H1 (cell line): ENCODE measurements around the gene HDLBP. TPM values are rescaled to one million over a fixed set of nuclear protein-coding genes. Genes with fewer than 3 reads are reported as not detected.

Experiments
- CTCF ChIA-PET: fragments of 300-600 bp; sonication (Branson Sonifier 250); formaldehyde crosslinking; loops from one replicate; lab custom pipeline; 2021; ENCODE audit not compliant: partially characterized antibody; lab: Charles Lee
- POLR2A ChIA-PET: fragments of 300-600 bp; sonication (Branson Sonifier 250); formaldehyde crosslinking; loops from one replicate; lab custom pipeline; 2021; ENCODE audit warnings: inconsistent platforms; ENCODE audit not compliant: partially characterized antibody; lab: Charles Lee
- DNase-seq, 2 experiments: peaks; one replicate each; pipeline versions ENCODE4 v3.0.0 to v3.0.0-alpha.2; 2010 to 2022; ENCODE audit warnings: low spot score in 2 of 2, low read depth in 1 of 2, mixed read lengths in 1 of 2
- FAIRE-seq: peaks from 2 replicates; lab custom pipeline; 2011; peaks lifted over from hg19 to GRCh38; lab: Jason Lieb, UNC
- H2AFZ ChIP-seq: 2 replicates; pipeline ENCODE4 v1.8.1; 2012; ENCODE audit warnings: low read length, inconsistent platforms
- H2AK5ac ChIP-seq: 2 replicates; pipeline ENCODE4 v1.6.1; 2013; ENCODE audit warnings: low read depth, low read length
- H2BK120ac ChIP-seq: replicated peaks from 2 replicates; pipeline ENCODE3; 2013; ENCODE audit warnings: low read depth, low read length, inconsistent platforms
- H2BK12ac ChIP-seq: 2 replicates; pipeline ENCODE4 v1.6.1; 2013; ENCODE audit warnings: low read depth, low read length
- H2BK15ac ChIP-seq: 2 replicates; pipeline ENCODE4 v1.6.1; 2013; ENCODE audit warnings: low read length
- H2BK20ac ChIP-seq: 2 replicates; pipeline ENCODE4 v1.6.1; 2013; ENCODE audit warnings: low read length
- H2BK5ac ChIP-seq: 2 replicates; pipeline ENCODE4 v1.6.1; 2013; ENCODE audit warnings: low read depth, low read length
- H3K14ac ChIP-seq: 2 replicates; pipeline ENCODE4 v1.6.1; 2013; ENCODE audit warnings: inconsistent platforms; ENCODE audit not compliant: insufficient read length
- H3K18ac ChIP-seq: 2 replicates; pipeline ENCODE4 v1.6.1; 2013; ENCODE audit warnings: low read length; ENCODE audit errors: extremely low read depth
- H3K23ac ChIP-seq: 2 replicates; pipeline ENCODE4 v1.6.1; 2013; ENCODE audit warnings: inconsistent platforms; ENCODE audit not compliant: insufficient read length
- H3K23me2 ChIP-seq: 2 replicates; pipeline ENCODE4 v1.6.1; 2013; ENCODE audit warnings: low read depth, low read length
- H3K27ac ChIP-seq: 2 replicates; pipeline ENCODE4 v1.6.1; 2011; ENCODE audit warnings: low read depth, low read length, inconsistent platforms
- H3K27me3 ChIP-seq, 4 experiments: replicated peaks in 1 of 4; 1 replicate in 1 of 4; 2 replicates in 3 of 4; pipeline versions ENCODE4 v1.6.1 to v1.8.1; 2011 to 2013; ENCODE audit warnings: low read length in 3 of 4, mild to moderate bottlenecking in 3 of 4, inconsistent platforms in 2 of 4, mixed read lengths in 2 of 4, moderate library complexity in 1 of 4; ENCODE audit not compliant: control insufficient read depth in 3 of 4, insufficient read depth in 3 of 4; ENCODE audit errors: extremely low read depth in 1 of 4
- H3K36me3 ChIP-seq, 4 experiments: 2 replicates each; pipeline versions ENCODE4 v1.6.1 to v1.8.1; 2011 to 2013; ENCODE audit warnings: mild to moderate bottlenecking in 4 of 4, low read length in 3 of 4, moderate library complexity in 2 of 4, control low read depth in 1 of 4, inconsistent platforms in 1 of 4; ENCODE audit not compliant: insufficient read depth in 4 of 4, control insufficient read depth in 2 of 4
- H3K4ac ChIP-seq: replicated peaks from 2 replicates; pipeline ENCODE3; 2013; ENCODE audit warnings: low read length, low read depth, mixed read lengths, inconsistent platforms; ENCODE audit not compliant: insufficient read length
- H3K4me1 ChIP-seq, 4 experiments: replicated peaks in 1 of 4; 1 replicate in 1 of 4; 2 replicates in 3 of 4; pipeline versions ENCODE4 v1.6.1 to v1.8.1; 2011 to 2013; ENCODE audit warnings: low read length in 3 of 4, inconsistent platforms in 2 of 4, mixed read lengths in 1 of 4; ENCODE audit not compliant: insufficient read depth in 4 of 4, control insufficient read depth in 3 of 4
- H3K4me2 ChIP-seq, 2 experiments: 2 replicates each; pipeline versions ENCODE4 v1.6.1 to v1.8.1; 2011 to 2013; ENCODE audit warnings: low read depth in 2 of 2, low read length in 2 of 2, control low read depth in 1 of 2, inconsistent platforms in 1 of 2, mild to moderate bottlenecking in 1 of 2; ENCODE audit not compliant: insufficient read depth in 1 of 2
- H3K4me3 ChIP-seq, 4 experiments: fragments of 200-600, 300-600 bp in 1 of 4; sonication (generic), shearing (Covaris generic), sonication (Bioruptor Twin) in 1 of 4; 2 replicates each; pipeline versions ENCODE4 v1.5.1 to v1.8.1; 2011 to 2016; ENCODE audit warnings: low read length in 4 of 4, low read depth in 3 of 4, control low read depth in 2 of 4, inconsistent platforms in 2 of 4, mild to moderate bottlenecking in 2 of 4, mixed read lengths in 1 of 4, moderate library complexity in 1 of 4; ENCODE audit not compliant: insufficient read depth in 2 of 4; ENCODE audit errors: extremely low read depth in 1 of 4
- H3K56ac ChIP-seq: replicated peaks from 2 replicates; pipeline ENCODE3; 2013; ENCODE audit warnings: low read depth, mild to moderate bottlenecking, mixed read lengths, low read length, inconsistent platforms; ENCODE audit not compliant: insufficient read length
- H3K79me1 ChIP-seq: 2 replicates; pipeline ENCODE4 v1.6.1; 2013; ENCODE audit warnings: low read depth, low read length, control low read depth
- H3K79me2 ChIP-seq, 2 experiments: 2 replicates each; pipeline versions ENCODE4 v1.6.1 to v1.8.1; 2012 to 2013; ENCODE audit warnings: low read length in 2 of 2, mild to moderate bottlenecking in 2 of 2, inconsistent platforms in 1 of 2; ENCODE audit not compliant: insufficient read depth in 2 of 2, control insufficient read depth in 1 of 2
- H3K9ac ChIP-seq, 4 experiments: replicated peaks in 1 of 4; 1 replicate in 1 of 4; 2 replicates in 3 of 4; pipeline versions ENCODE4 v1.6.1 to v1.8.1; 2011 to 2013; ENCODE audit warnings: low read depth in 3 of 4, low read length in 3 of 4, control low read depth in 2 of 4, mild to moderate bottlenecking in 2 of 4, moderate library complexity in 2 of 4, inconsistent platforms in 1 of 4; ENCODE audit errors: extremely low read depth in 1 of 4
- H3K9me3 ChIP-seq, 2 experiments: 2 replicates each; pipeline versions ENCODE4 v1.6.1 to v1.8.1; 2012 to 2013; ENCODE audit warnings: mild to moderate bottlenecking in 2 of 2, moderate library complexity in 2 of 2, control low read depth in 1 of 2, inconsistent platforms in 1 of 2, low read depth in 1 of 2, low read length in 1 of 2, mixed read lengths in 1 of 2; ENCODE audit not compliant: insufficient read depth in 2 of 2
- H4K20me1 ChIP-seq, 2 experiments: replicated peaks in 1 of 2; 2 replicates each; pipeline versions ENCODE3 to v1.8.1; 2011 to 2013; ENCODE audit warnings: inconsistent platforms in 2 of 2, low read length in 2 of 2, mild to moderate bottlenecking in 1 of 2; ENCODE audit not compliant: insufficient read depth in 2 of 2, control insufficient read depth in 1 of 2
- H4K5ac ChIP-seq: 2 replicates; pipeline ENCODE4 v1.6.1; 2013; ENCODE audit warnings: low read length, low read depth, mixed read lengths, inconsistent platforms; ENCODE audit not compliant: insufficient read length
- H4K8ac ChIP-seq: 2 replicates; pipeline ENCODE4 v1.8.0; 2013; ENCODE audit warnings: mild to moderate bottlenecking, moderate library complexity, low read length, inconsistent platforms; ENCODE audit not compliant: insufficient read depth; ENCODE audit errors: extremely low read depth
- H4K91ac ChIP-seq: replicated peaks from 2 replicates; pipeline ENCODE3; 2013; ENCODE audit warnings: low read length, mixed read lengths, inconsistent platforms; ENCODE audit not compliant: insufficient read length
- E2F6 ChIP-seq: IDR thresholded peaks from 2 replicates; pipeline ENCODE4 v1.6.1; 2012; ENCODE audit warnings: inconsistent platforms
- TEAD4 ChIP-seq: IDR thresholded peaks from 2 replicates; pipeline ENCODE4 v1.6.1; 2012; ENCODE audit warnings: low read depth, low read length, inconsistent platforms, mixed read lengths
- WGBS, 2 experiments: shearing (Covaris generic) in 1 of 2; methylation state at CpG; one replicate each; pipeline versions ENCODE4 v1.1.6 to v1.1.7; 2013 to 2015; ENCODE audit warnings: low lambda C conversion rate in 2 of 2, mixed read lengths in 2 of 2, inconsistent platforms in 1 of 2, low coverage in 1 of 2, missing lambda C conversion rate in 1 of 2; ENCODE audit not compliant: insufficient replicate concordance in 2 of 2, insufficient coverage in 1 of 2, insufficient read length in 1 of 2; ENCODE audit errors: extremely low coverage in 1 of 2, missing lambda C conversion rate in 1 of 2; 5-methylcytosine and 5-hydroxymethylcytosine counted together
- polyA plus RNA-seq, 7 experiments: library from polyadenylated mRNA; depleted of rRNA in 3 of 7; stranded (reverse) in 5 of 7; unstranded in 2 of 7; fragments of >200 nt in 5 of 7; fragments of 200-250 nt in 2 of 7; gene quantifications; 1 replicate in 5 of 7; 2 replicates in 1 of 7; 4 replicates in 1 of 7; pipeline versions ENCODE4 v1.2.1 to v1.2.3, GENCODE V29; 2011 to 2013; ENCODE audit warnings: missing spikeins in 2 of 7, mixed read lengths in 2 of 7
- total RNA-seq: library from RNA; stranded (reverse); fragmentation: NEBNext Ultra II Directional; extraction: Animal tissue kit (Norgen Biotek cat#: 25700); gene quantifications from 2 replicates; pipeline ENCODE4 v1.2.1, GENCODE V29; 2021

The HDLBP gene
- total and polyA plus RNA-seq, 2 of the 8 experiments (the other 6 are each of a cell fraction or from before 2014, with no cell fraction given), result 185 to 360 TPM

GRCh38 chr2:241216211-241216761, 99.2 kb downstream of the HDLBP start:
- CTCF ChIA-PET, result interaction anchor here (0.9 to 1.6 kb wide), 9 partner anchors 8 to 233 kb away, joined by 3 to 8 read pairs (median 4); no protein-coding TSS in a partner anchor
- H3K79me2 ChIP-seq, result no peaks in the 10 kb centered on the region; a peak in 2 of 4 replicates
- peaks cover 7% of the 10 kb centered on the region; the same call in 1 of the 2 replicates for H3K23me2 ChIP-seq
- no peaks in the 10 kb centered on the region for H3K79me1 ChIP-seq
- no peak overlapping the region; the same call in 1 of the 2 replicates for H3K18ac ChIP-seq
- H2AFZ ChIP-seq, result no peak overlapping the region
- no peak overlapping the region for H4K91ac ChIP-seq
- POLR2A ChIA-PET, result interaction anchor here (0.7 to 1.5 kb wide), 6 partner anchors 9 to 397 kb away, joined by 3 to 5 read pairs (median 3); no protein-coding TSS in a partner anchor
- peak overlapping the region in 1 of 2 experiments; percentile 65; a peak in 1 of 4 replicates for H3K4me2 ChIP-seq
- no peak overlapping the region for H3K56ac ChIP-seq
- H3K9ac ChIP-seq, result no peak overlapping the region
- no peaks in the 10 kb centered on the region for H3K9me3 ChIP-seq
- H3K4me1 ChIP-seq, result peaks cover 0 to 20% (median 10%) of the 10 kb centered on the region in 4 experiments; a peak in 6 of 7 replicates
- DNase-seq (no peak), FAIRE-seq (no peak)
- no peak overlapping the region for H2BK15ac ChIP-seq
- H3K27ac ChIP-seq, result no peak overlapping the region
- H2BK5ac ChIP-seq, result no peak overlapping the region
- no peak overlapping the region for H4K8ac ChIP-seq
- H3K4ac ChIP-seq, result no peak overlapping the region
- no peak overlapping the region for H2AK5ac ChIP-seq
- no peak overlapping the region for H3K23ac ChIP-seq
- no peak overlapping the region for H3K4me3 ChIP-seq
- H2BK12ac ChIP-seq, result 0 out of 2 replicates have a peak overlapping the region, but pooled peaks have one; percentile 68
- H4K5ac ChIP-seq, result no peak overlapping the region
- WGBS, 2 experiments, result 90% methylated on average over 7 of the region's 14 CpGs; no CpG with 5 or more reads in 1 of the 2 experiments
- no peaks in the 10 kb centered on the region for H3K36me3 ChIP-seq
- H3K14ac ChIP-seq, result no peak overlapping the region
- H2BK20ac ChIP-seq, result peak overlapping the region; percentile 48; the same call in 1 of the 2 replicates
- H4K20me1 ChIP-seq, result no peaks in the 10 kb centered on the region
- no peaks in the 10 kb centered on the region for H3K27me3 ChIP-seq
- no peak overlapping the region for H2BK120ac ChIP-seq
- no peak for TF ChIP-seq E2F6
- TF ChIP-seq TEAD4, result peak; percentile 62; the same call in 1 of the 2 replicates
